NB4 (cell line): ENCODE data around the gene FLRT3.
A peak's percentile ranks its signal among the peaks of the same experiment; 100 is the strongest.

Experiments
- DNase-seq: peaks from one replicate; pipeline ENCODE4 v3.0.0; 2010; ENCODE audit warnings: low read depth
- H3K4me3 ChIP-seq: one replicate; pipeline ENCODE4 v1.5.1; 2011; ENCODE audit warnings: mild to moderate bottlenecking, low read depth, low read length, moderate library complexity
- CTCF ChIP-seq: IDR thresholded peaks from one replicate; pipeline ENCODE4 v1.5.1; 2012; ENCODE audit warnings: low read depth, low read length
- MAX ChIP-seq: IDR thresholded peaks from 2 replicates; pipeline ENCODE4 v1.6.1; 2011; ENCODE audit warnings: low read depth, low read length
- MYC ChIP-seq: IDR thresholded peaks from 2 replicates; pipeline ENCODE4 v1.6.1; 2011; ENCODE audit warnings: low read depth, low read length
- POLR2A ChIP-seq: IDR thresholded peaks from 2 replicates; pipeline ENCODE4 v1.6.1; 2011; ENCODE audit warnings: mild to moderate bottlenecking; ENCODE audit not compliant: insufficient read length; ENCODE audit errors: extremely low read depth

The FLRT3 gene

GRCh38 chr20:14337400-14338171 lies at the start of gene FLRT3:
Gene FLRT3, minus strand, starts transcription at chr20:14337612. Its CDS starts 10,106 bp downstream, at chr20:14327506.
- no peak within 1 kb of the TSS for H3K4me3 ChIP-seq
- TF ChIP-seq MAX: no peak
- TF ChIP-seq MYC: no peak
- peak; percentile 67 for TF ChIP-seq CTCF
- no peak for TF ChIP-seq POLR2A
- DNase-seq: peak; percentile 77

- TF ChIP-seq POLR2A: no peak
- no peak for TF ChIP-seq CTCF
- TF ChIP-seq MAX: no peak
- no peak for TF ChIP-seq MYC
- no peak overlapping the region for H3K4me3 ChIP-seq
- no peak for DNase-seq
These were observed 49.3 kb upstream of the FLRT3 start for GRCh38 chr20:14386726-14387125.

GRCh38 chr20:14385176-14385740 lies 47.8 kb upstream of the FLRT3 start:
- no peak for DNase-seq
- no peak overlapping the region for H3K4me3 ChIP-seq
- TF ChIP-seq MYC: no peak
- no peak for TF ChIP-seq CTCF
- TF ChIP-seq MAX: no peak
- no peak for TF ChIP-seq POLR2A

- no peak for TF ChIP-seq MAX
- TF ChIP-seq MYC: no peak
- no peak for TF ChIP-seq CTCF
- TF ChIP-seq POLR2A: no peak
- DNase-seq: no peak
- no peak overlapping the region for H3K4me3 ChIP-seq
These were observed 47.2 kb upstream of the FLRT3 start for GRCh38 chr20:14384416-14385175.

- no peak for TF ChIP-seq CTCF
- TF ChIP-seq POLR2A: no peak
- TF ChIP-seq MAX: no peak
- TF ChIP-seq MYC: no peak
- no peak overlapping the region for H3K4me3 ChIP-seq
- no peak for DNase-seq
These were observed 45.9 kb upstream of the FLRT3 start for GRCh38 chr20:14383335-14383734.
